Measurements from ENCODE around the gene TNNT3. TPM values are rescaled to one million over a fixed set of nuclear protein-coding genes. Genes with fewer than 3 reads are reported as not detected.

The TNNT3 gene
- total RNA-seq, 2 experiments from 2014 or later, result 4.7 to 6.2 TPM

- Histone ChIP-seq H4K20me1 (ENCODE audit: insufficient read depth, low read length) (no peaks in the 10 kb centered on the region), H3K9me3 (ENCODE audit: low read length) (no peaks in the 10 kb centered on the region), H3K4me2 (ENCODE audit: low read length) (no peak within 1 kb of the TSS), H3K4me3 (ENCODE audit: low read depth, low read length, poor library complexity, severe bottlenecking) (no peak within 1 kb of the TSS), H3K36me3 (ENCODE audit: insufficient read depth, low read length) (no peaks in the 10 kb centered on the region), H3K4me1 (ENCODE audit: insufficient read depth, low read length, poor library complexity, severe bottlenecking) (no peaks in the 10 kb centered on the region), H3K9me2 (ENCODE audit: insufficient read depth, low read length) (no peaks in the 10 kb centered on the region), H2AFZ (ENCODE audit: low read length) (no peak within 1 kb of the TSS), H3K79me2 (ENCODE audit: insufficient read depth, low read depth, low read length) (no peaks in the 10 kb centered on the region), H3K27ac (ENCODE audit: low read depth, low read length, poor library complexity, severe bottlenecking) (no peak within 1 kb of the TSS)
- intact Hi-C loops (cut with micrococcal nuclease; ENCODE audit: unreplicated experiment), result loop anchor here (10.0 kb wide), 1 partner anchor 52 kb away; the partner anchor contains the start of gene PRR33
- no peak for TF ChIP-seq CTCF (conservative IDR thresholded peaks at IDR 0.05; ENCODE audit: low read length)
- no peak for TF ChIP-seq EZH2phosphoT487 (IDR thresholded peaks at IDR 0.05; ENCODE audit: borderline replicate concordance, low read depth, low read length)
- ChIA-PET POLR2A (no interaction called here), CTCF (ENCODE audit: unreplicated experiment) (interaction anchor here (0.5 kb wide), 1 partner anchor 110 kb away, joined by 3 read pairs; no protein-coding TSS in a partner anchor)
- DNase-seq (ENCODE audit: low spot score), result no peak
- BruUV-seq (replicated peaks), result no TSS peak
Observed at GRCh38 chr11:1946812-1947484, 27.4 kb downstream of the TNNT3 start, which contains the start of gene MRPL23. MRPL23 (plus strand) TSS chr11:1947332; CDS start chr11:1947363, 31 bp downstream.

- H3K4me1 ChIP-seq (ENCODE audit: insufficient read depth, low read length, poor library complexity, severe bottlenecking), result no peaks in the 10 kb centered on the region
- no peaks in the 10 kb centered on the region for H3K9me2 ChIP-seq (ENCODE audit: insufficient read depth, low read length)
- H4K20me1 ChIP-seq (ENCODE audit: insufficient read depth, low read length), result no peaks in the 10 kb centered on the region
- H2AFZ ChIP-seq (ENCODE audit: low read length), result no peak overlapping the region
- H3K36me3 ChIP-seq (ENCODE audit: insufficient read depth, low read length), result no peaks in the 10 kb centered on the region
- H3K9me3 ChIP-seq (ENCODE audit: low read length), result no peaks in the 10 kb centered on the region
- intact Hi-C loops (cut with micrococcal nuclease; ENCODE audit: unreplicated experiment), result loop anchor here (10.0 kb wide), 1 partner anchor 53 kb away; the partner anchor contains the start of gene PRR33
- H3K4me3 ChIP-seq (ENCODE audit: low read depth, low read length, poor library complexity, severe bottlenecking), result no peak overlapping the region
- no peak for TF ChIP-seq CTCF (conservative IDR thresholded peaks at IDR 0.05; ENCODE audit: low read length)
- no peak for TF ChIP-seq EZH2phosphoT487 (IDR thresholded peaks at IDR 0.05; ENCODE audit: borderline replicate concordance, low read depth, low read length)
- DNase-seq (ENCODE audit: low spot score), result no peak
- no peaks in the 10 kb centered on the region for H3K79me2 ChIP-seq (ENCODE audit: insufficient read depth, low read depth, low read length)
- ChIA-PET CTCF (ENCODE audit: unreplicated experiment) (no interaction called here), POLR2A (no interaction called here)
- no peak overlapping the region for H3K4me2 ChIP-seq (ENCODE audit: low read length)
- no peak overlapping the region for H3K27ac ChIP-seq (ENCODE audit: low read depth, low read length, poor library complexity, severe bottlenecking)
- no TSS peak for BruUV-seq (replicated peaks)
Observed at GRCh38 chr11:1947592-1948237, 28.2 kb downstream of the TNNT3 start.

- BruUV-seq (replicated peaks), result no TSS peak
- TF ChIP-seq CTCF (conservative IDR thresholded peaks at IDR 0.05; ENCODE audit: low read length) (no peak), EZH2phosphoT487 (IDR thresholded peaks at IDR 0.05; ENCODE audit: borderline replicate concordance, low read depth, low read length) (no peak)
- H4K20me1 ChIP-seq (ENCODE audit: insufficient read depth, low read length), result no peaks in the 10 kb centered on the region
- H3K9me3 ChIP-seq (ENCODE audit: low read length), result no peaks in the 10 kb centered on the region
- no peaks in the 10 kb centered on the region for H3K9me2 ChIP-seq (ENCODE audit: insufficient read depth, low read length)
- no peak overlapping the region for H3K4me3 ChIP-seq (ENCODE audit: low read depth, low read length, poor library complexity, severe bottlenecking)
- H3K36me3 ChIP-seq (ENCODE audit: insufficient read depth, low read length), result no peaks in the 10 kb centered on the region
- H3K4me2 ChIP-seq (ENCODE audit: low read length), result no peak overlapping the region
- POLR2A ChIA-PET, result no interaction called here
- intact Hi-C loops (cut with micrococcal nuclease; ENCODE audit: unreplicated experiment), result loop anchor here (10.0 kb wide), 1 partner anchor 54 kb away; the partner anchor contains the start of gene PRR33
- H2AFZ ChIP-seq (ENCODE audit: low read length), result no peak overlapping the region
- H3K79me2 ChIP-seq (ENCODE audit: insufficient read depth, low read depth, low read length), result no peaks in the 10 kb centered on the region
- no peaks in the 10 kb centered on the region for H3K4me1 ChIP-seq (ENCODE audit: insufficient read depth, low read length, poor library complexity, severe bottlenecking)
- CTCF ChIA-PET (ENCODE audit: unreplicated experiment), result interaction anchor here (0.5 kb wide), 1 partner anchor 98 kb away, joined by 4 read pairs; no protein-coding TSS in a partner anchor
- no peak overlapping the region for H3K27ac ChIP-seq (ENCODE audit: low read depth, low read length, poor library complexity, severe bottlenecking)
- DNase-seq (ENCODE audit: low spot score), result no peak
Observed at GRCh38 chr11:1948389-1948788, 28.9 kb downstream of the TNNT3 start.
